ENCODE data around the gene ZNF692. TPM values are rescaled to one million over a fixed set of nuclear protein-coding genes. Genes with fewer than 3 reads are reported as not detected.
A peak's percentile ranks its signal among the peaks of the same experiment; 100 is the strongest.

The ZNF692 gene
- total and polyA plus RNA-seq, 2 of the 13 experiments (the other 11 are each of a cell fraction or from before 2014, with no cell fraction given): 27.3 to 45.8 TPM

DNA sequence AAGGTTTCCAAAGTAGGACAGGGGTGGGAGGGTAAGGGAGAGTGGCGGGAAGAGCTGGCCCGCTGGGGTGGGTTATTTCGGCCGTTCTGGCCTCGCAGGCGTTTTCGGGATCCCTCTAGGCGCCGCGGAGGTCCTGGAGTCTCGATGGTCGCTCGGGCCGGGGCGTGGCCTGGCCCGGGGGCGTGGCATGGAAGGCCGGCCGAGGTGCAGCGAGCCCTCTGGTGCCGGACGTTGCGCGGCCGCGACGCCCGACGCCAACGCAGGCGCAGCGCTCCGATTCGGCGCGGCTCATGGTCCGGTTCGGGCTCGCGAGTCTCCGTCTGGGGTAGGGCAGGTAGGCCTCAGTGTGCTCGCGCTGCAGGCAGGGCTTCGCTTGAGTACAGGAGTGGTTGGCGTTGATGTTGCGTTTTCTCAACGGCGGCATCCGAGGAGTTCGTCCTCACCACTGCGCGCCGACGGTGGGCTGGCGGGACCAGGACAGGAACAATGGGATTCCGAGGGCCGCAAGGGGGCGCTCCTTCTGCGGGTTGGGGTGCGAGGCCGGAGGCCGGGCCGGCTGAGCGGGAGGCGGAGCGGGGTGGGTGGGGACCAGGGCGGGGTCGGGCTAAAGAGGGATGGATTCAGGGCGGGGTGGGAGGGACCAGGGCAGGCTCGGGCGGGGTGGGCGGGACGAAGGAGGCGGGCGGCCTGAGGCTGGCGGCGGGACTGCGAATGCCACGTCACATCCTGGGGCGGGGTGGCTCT lies 47.3 kb upstream of the ZNF692 start, which contains the start of gene PGBD2 (continued):
- TF ChIP-seq KLF15 (CRISPR knock-in tag; IDR thresholded peaks at IDR 0.05; ENCODE audit: borderline replicate concordance): 0 out of 2 replicates have a peak, but pooled peaks have one; percentile 37
- TF ChIP-seq NR2F2 (IDR thresholded peaks at IDR 0.05; ENCODE audit: borderline replicate concordance, low read depth): no peak
- TF ChIP-seq SMYD3 (CRISPR knock-in tag; IDR thresholded peaks at IDR 0.05): peak; percentile 32
- TF ChIP-seq KLF13 (CRISPR knock-in tag; IDR thresholded peaks at IDR 0.05): 0 out of 2 replicates have a peak, but pooled peaks have one; percentile 86
- peak; percentile 72 for TF ChIP-seq ZNF781 (CRISPR knock-in tag; IDR thresholded peaks at IDR 0.05; ENCODE audit: borderline replicate concordance, not compliant biosample characterization)
- TF ChIP-seq ZNF557 (CRISPR knock-in tag; IDR thresholded peaks at IDR 0.05): 0 out of 2 replicates have a peak, but pooled peaks have one; percentile 86
- TF ChIP-seq ZNF143 (CRISPR knock-in tag; IDR thresholded peaks at IDR 0.05): no peak; the same call in none of the 2 replicates
- TF ChIP-seq ZNF547 (CRISPR knock-in tag; IDR thresholded peaks at IDR 0.05): peak; percentile 91
- TF ChIP-seq ZNF574 (CRISPR knock-in tag; IDR thresholded peaks at IDR 0.05): peak; percentile 100
- TF ChIP-seq MXD3 (CRISPR knock-in tag; IDR thresholded peaks at IDR 0.05): peak; percentile 87
- TF ChIP-seq ZNF451 (CRISPR knock-in tag; IDR thresholded peaks at IDR 0.05): peak; percentile 98
- TF ChIP-seq, protein P1, sequence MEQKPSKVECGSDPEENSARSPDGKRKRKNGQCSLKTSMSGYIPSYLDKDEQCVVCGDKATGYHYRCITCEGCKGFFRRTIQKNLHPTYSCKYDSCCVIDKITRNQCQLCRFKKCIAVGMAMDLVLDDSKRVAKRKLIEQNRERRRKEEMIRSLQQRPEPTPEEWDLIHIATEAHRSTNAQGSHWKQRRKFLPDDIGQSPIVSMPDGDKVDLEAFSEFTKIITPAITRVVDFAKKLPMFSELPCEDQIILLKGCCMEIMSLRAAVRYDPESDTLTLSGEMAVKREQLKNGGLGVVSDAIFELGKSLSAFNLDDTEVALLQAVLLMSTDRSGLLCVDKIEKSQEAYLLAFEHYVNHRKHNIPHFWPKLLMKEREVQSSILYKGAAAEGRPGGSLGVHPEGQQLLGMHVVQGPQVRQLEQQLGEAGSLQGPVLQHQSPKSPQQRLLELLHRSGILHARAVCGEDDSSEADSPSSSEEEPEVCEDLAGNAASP (CRISPR knock-in tag; IDR thresholded peaks at IDR 0.05; ENCODE audit: borderline replicate concordance): peak; percentile 68
- peak; percentile 91 for TF ChIP-seq ZNF782 (CRISPR knock-in tag; IDR thresholded peaks at IDR 0.05; ENCODE audit: borderline replicate concordance)
- peak; percentile 55 for TF ChIP-seq HNRNPK (IDR thresholded peaks at IDR 0.05; ENCODE audit: low read depth, low read length, poor library complexity, severe bottlenecking)
- peak; percentile 62; the same call in 1 of the 2 replicates for TF ChIP-seq MAF1 (CRISPR knock-in tag; IDR thresholded peaks at IDR 0.05; ENCODE audit: borderline replicate concordance)
- no peak for TF ChIP-seq PLRG1 (conservative IDR thresholded peaks at IDR 0.05)
- TF ChIP-seq, protein P2, sequence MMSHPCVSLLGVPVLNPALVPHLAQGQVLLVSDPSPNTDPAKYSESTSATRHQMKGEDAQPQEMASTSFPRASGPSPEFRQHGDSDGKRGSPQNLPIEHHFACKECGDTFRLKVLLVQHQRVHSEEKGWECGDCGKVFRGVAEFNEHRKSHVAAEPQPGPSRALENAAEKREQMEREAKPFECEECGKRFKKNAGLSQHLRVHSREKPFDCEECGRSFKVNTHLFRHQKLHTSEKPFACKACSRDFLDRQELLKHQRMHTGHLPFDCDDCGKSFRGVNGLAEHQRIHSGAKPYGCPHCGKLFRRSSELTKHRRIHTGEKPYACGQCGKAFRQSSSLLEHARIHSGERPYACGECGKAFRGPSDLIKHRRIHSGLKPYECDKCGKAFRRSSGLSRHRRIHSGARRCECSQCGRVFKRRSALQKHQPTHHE (CRISPR knock-in tag; IDR thresholded peaks at IDR 0.05; ENCODE audit: borderline replicate concordance): peak; percentile 98
- peak; percentile 63; the same call in 1 of the 2 replicates for TF ChIP-seq KMT2A (CRISPR knock-in tag; IDR thresholded peaks at IDR 0.05)
- peak; percentile 91 for TF ChIP-seq WIZ (CRISPR knock-in tag; IDR thresholded peaks at IDR 0.05)
- TF ChIP-seq MLXIP (CRISPR knock-in tag; IDR thresholded peaks at IDR 0.05; ENCODE audit: borderline replicate concordance): no peak

All from HepG2 (cell line).